GM18517 (cell line): ENCODE measurements around the gene SHISA7.

Experiments used
- ATAC-seq: cut with Tn5 transposase; IDR thresholded peaks from one replicate; pipeline ENCODE4 v1.9.1; 2021; ENCODE audit warnings: mild to moderate bottlenecking, moderate library complexity; ENCODE audit not compliant: unreplicated experiment

Gene SHISA7

GRCh38 chr19:55443045-55443823 is at the start of gene SHISA7:
SHISA7 (minus strand) TSS chr19:55443300; CDS start chr19:55442863, 437 bp downstream.
- ATAC-seq: no peak

GRCh38 chr19:55492362-55492944 is 49.4 kb upstream of the SHISA7 start:
- no peak for ATAC-seq

GRCh38 chr19:55491546-55492360 is 48.7 kb upstream of the SHISA7 start:
- ATAC-seq: no peak

- no peak for ATAC-seq
Observed at GRCh38 chr19:55490478-55491432, 47.7 kb upstream of the SHISA7 start.

- ATAC-seq: no peak
Observed at GRCh38 chr19:55489711-55490477, 46.8 kb upstream of the SHISA7 start.

GRCh38 chr19:55488986-55489710 is 46.0 kb upstream of the SHISA7 start:
- no peak for ATAC-seq

- ATAC-seq: no peak
Observed at GRCh38 chr19:55487924-55488687, 45.0 kb upstream of the SHISA7 start, which contains the start of gene SSC5D. SSC5D (plus strand) TSS chr19:55488436; CDS start chr19:55488590, 154 bp downstream.

GRCh38 chr19:55486971-55487923 is 44.1 kb upstream of the SHISA7 start:
- no peak for ATAC-seq

GRCh38 chr19:55486043-55486970 is 43.2 kb upstream of the SHISA7 start:
- ATAC-seq: no peak

GRCh38 chr19:55485439-55486011 is 42.4 kb upstream of the SHISA7 start:
- no peak for ATAC-seq

- ATAC-seq: no peak
Observed at GRCh38 chr19:55484593-55485438, 41.7 kb upstream of the SHISA7 start, which contains the start of gene NAT14. NAT14 (plus strand) TSS chr19:55485188; CDS start chr19:55485709, 521 bp downstream.

GRCh38 chr19:55483706-55484592 is 40.8 kb upstream of the SHISA7 start:
- no peak for ATAC-seq

GRCh38 chr19:55482967-55483705 is 40.0 kb upstream of the SHISA7 start:
- ATAC-seq: no peak
